ENCODE results near the gene MAGT1. TPM values are rescaled to one million over a fixed set of nuclear protein-coding genes. Genes with fewer than 3 reads are reported as not detected.
"Not testable (repeated sequence)": the region's sequence is repeated elsewhere in the genome, so short reads cannot be mapped to it uniquely, and the experiment has no call there.

Gene MAGT1
- polyA plus RNA-seq (2013, experiment 1 of 2) = 27.7 TPM
- polyA plus RNA-seq (2013, experiment 2 of 2) = 26.1 TPM

- Histone ChIP-seq H3K27ac (ENCODE audit: low read depth, low read length) (peak within 1 kb of the TSS; percentile 93), H3K9me3 (ENCODE audit: insufficient read depth, low read depth, low read length) (no peaks in the 10 kb centered on the region), H3K36me3 (ENCODE audit: insufficient read depth, low read length) (no peaks in the 10 kb centered on the region; the same call in 1 of the 2 replicates), H3K4me3 (ENCODE audit: low read length) (peak within 1 kb of the TSS; percentile 99), H3K4me1 (ENCODE audit: insufficient read depth, low read length) (no peaks in the 10 kb centered on the region), H3K27me3 (ENCODE audit: insufficient read depth, low read length) (no peaks in the 10 kb centered on the region), H3K9ac (ENCODE audit: low read depth, low read length) (peak within 1 kb of the TSS; percentile 94)
- WGBS = under 1% methylated on average over 45 of the region's 49 CpGs
Measured at GRCh38 chrX:77894921-77895886, at the start of gene MAGT1. Gene MAGT1, minus strand, starts transcription at chrX:77895435. Its CDS starts 25 bp downstream, at chrX:77895410.

- not testable (repeated sequence) for H3K27ac ChIP-seq (ENCODE audit: low read depth, low read length); H3K4me3 ChIP-seq (ENCODE audit: low read length); H3K9me3 ChIP-seq (ENCODE audit: insufficient read depth, low read depth, low read length); H3K36me3 ChIP-seq (ENCODE audit: insufficient read depth, low read length); H3K4me1 ChIP-seq (ENCODE audit: insufficient read depth, low read length); H3K27me3 ChIP-seq (ENCODE audit: insufficient read depth, low read length); H3K9ac ChIP-seq (ENCODE audit: low read depth, low read length)
- WGBS = 91% methylated on average over 6 of the region's 6 CpGs
Measured at GRCh38 chrX:77945031-77945430, 49.8 kb upstream of the MAGT1 start.

GRCh38 chrX:77938083-77938680 lies 42.9 kb upstream of the MAGT1 start:
- H3K9ac ChIP-seq (ENCODE audit: low read depth, low read length) = no peak overlapping the region
- H3K4me3 ChIP-seq (ENCODE audit: low read length) = no peak overlapping the region
- H3K4me1 ChIP-seq (ENCODE audit: insufficient read depth, low read length) = no peaks in the 10 kb centered on the region
- no peaks in the 10 kb centered on the region for H3K36me3 ChIP-seq (ENCODE audit: insufficient read depth, low read length)
- WGBS = 100% methylated on average over 2 of the region's 4 CpGs
- H3K27ac ChIP-seq (ENCODE audit: low read depth, low read length) = no peak overlapping the region
- H3K27me3 ChIP-seq (ENCODE audit: insufficient read depth, low read length) = no peaks in the 10 kb centered on the region
- H3K9me3 ChIP-seq (ENCODE audit: insufficient read depth, low read depth, low read length) = no peaks in the 10 kb centered on the region

GRCh38 chrX:77937291-77937690 lies 42.1 kb upstream of the MAGT1 start:
- 92% methylated on average over 2 of the region's 3 CpGs for WGBS
- H3K4me3 ChIP-seq (ENCODE audit: low read length) = no peak overlapping the region
- no peaks in the 10 kb centered on the region for H3K4me1 ChIP-seq (ENCODE audit: insufficient read depth, low read length)
- no peak overlapping the region for H3K27ac ChIP-seq (ENCODE audit: low read depth, low read length)
- no peak overlapping the region for H3K9ac ChIP-seq (ENCODE audit: low read depth, low read length)
- no peaks in the 10 kb centered on the region for H3K27me3 ChIP-seq (ENCODE audit: insufficient read depth, low read length)
- H3K36me3 ChIP-seq (ENCODE audit: insufficient read depth, low read length) = no peaks in the 10 kb centered on the region
- H3K9me3 ChIP-seq (ENCODE audit: insufficient read depth, low read depth, low read length) = no peaks in the 10 kb centered on the region

GRCh38 chrX:77936299-77936698 lies 41.1 kb upstream of the MAGT1 start:
- H3K4me1 ChIP-seq (ENCODE audit: insufficient read depth, low read length) = no peaks in the 10 kb centered on the region
- H3K4me3 ChIP-seq (ENCODE audit: low read length) = no peak overlapping the region
- no peaks in the 10 kb centered on the region for H3K9me3 ChIP-seq (ENCODE audit: insufficient read depth, low read depth, low read length)
- no peaks in the 10 kb centered on the region for H3K27me3 ChIP-seq (ENCODE audit: insufficient read depth, low read length)
- no peaks in the 10 kb centered on the region for H3K36me3 ChIP-seq (ENCODE audit: insufficient read depth, low read length)
- no peak overlapping the region for H3K9ac ChIP-seq (ENCODE audit: low read depth, low read length)
- H3K27ac ChIP-seq (ENCODE audit: low read depth, low read length) = no peak overlapping the region

- no peaks in the 10 kb centered on the region for H3K27me3 ChIP-seq (ENCODE audit: insufficient read depth, low read length)
- no peaks in the 10 kb centered on the region for H3K4me1 ChIP-seq (ENCODE audit: insufficient read depth, low read length)
- no peak overlapping the region for H3K9ac ChIP-seq (ENCODE audit: low read depth, low read length)
- no peak overlapping the region for H3K4me3 ChIP-seq (ENCODE audit: low read length)
- H3K36me3 ChIP-seq (ENCODE audit: insufficient read depth, low read length) = no peaks in the 10 kb centered on the region
- no CpG with 5 or more reads among the region's 1 CpG for WGBS
- no peaks in the 10 kb centered on the region for H3K9me3 ChIP-seq (ENCODE audit: insufficient read depth, low read depth, low read length)
- H3K27ac ChIP-seq (ENCODE audit: low read depth, low read length) = no peak overlapping the region
Measured at GRCh38 chrX:77935886-77936285, 40.7 kb upstream of the MAGT1 start.

- Histone ChIP-seq H3K4me3 (ENCODE audit: low read length) (no peak overlapping the region), H3K9ac (ENCODE audit: low read depth, low read length) (no peak overlapping the region), H3K36me3 (ENCODE audit: insufficient read depth, low read length) (no peaks in the 10 kb centered on the region), H3K4me1 (ENCODE audit: insufficient read depth, low read length) (no peaks in the 10 kb centered on the region), H3K9me3 (ENCODE audit: insufficient read depth, low read depth, low read length) (no peaks in the 10 kb centered on the region), H3K27me3 (ENCODE audit: insufficient read depth, low read length) (no peaks in the 10 kb centered on the region), H3K27ac (ENCODE audit: low read depth, low read length) (no peak overlapping the region)
- WGBS = 71% methylated on average over 1 of the region's 1 CpG
Measured at GRCh38 chrX:77930581-77930980, 35.3 kb upstream of the MAGT1 start.

- no peak overlapping the region for H3K27ac ChIP-seq (ENCODE audit: low read depth, low read length)
- no peak overlapping the region for H3K4me3 ChIP-seq (ENCODE audit: low read length)
- H3K4me1 ChIP-seq (ENCODE audit: insufficient read depth, low read length) = no peaks in the 10 kb centered on the region
- no peaks in the 10 kb centered on the region for H3K27me3 ChIP-seq (ENCODE audit: insufficient read depth, low read length)
- H3K9ac ChIP-seq (ENCODE audit: low read depth, low read length) = no peak overlapping the region
- H3K9me3 ChIP-seq (ENCODE audit: insufficient read depth, low read depth, low read length) = no peaks in the 10 kb centered on the region
- no CpG with 5 or more reads among the region's 3 CpGs for whole genome bisulfite sequencing
- H3K36me3 ChIP-seq (ENCODE audit: insufficient read depth, low read length) = no peaks in the 10 kb centered on the region
Measured at GRCh38 chrX:77925764-77926163, 30.5 kb upstream of the MAGT1 start.

GRCh38 chrX:77924320-77924859 lies 29.2 kb upstream of the MAGT1 start:
- no peaks in the 10 kb centered on the region for H3K36me3 ChIP-seq (ENCODE audit: insufficient read depth, low read length)
- H3K4me3 ChIP-seq (ENCODE audit: low read length) = no peak overlapping the region
- H3K9ac ChIP-seq (ENCODE audit: low read depth, low read length) = no peak overlapping the region
- WGBS = 95% methylated on average over 8 of the region's 8 CpGs
- no peaks in the 10 kb centered on the region for H3K27me3 ChIP-seq (ENCODE audit: insufficient read depth, low read length)
- no peaks in the 10 kb centered on the region for H3K4me1 ChIP-seq (ENCODE audit: insufficient read depth, low read length)
- H3K9me3 ChIP-seq (ENCODE audit: insufficient read depth, low read depth, low read length) = no peaks in the 10 kb centered on the region
- H3K27ac ChIP-seq (ENCODE audit: low read depth, low read length) = no peak overlapping the region

- no peaks in the 10 kb centered on the region for H3K4me1 ChIP-seq (ENCODE audit: insufficient read depth, low read length)
- no peak overlapping the region for H3K4me3 ChIP-seq (ENCODE audit: low read length)
- no peaks in the 10 kb centered on the region for H3K9me3 ChIP-seq (ENCODE audit: insufficient read depth, low read depth, low read length)
- no peaks in the 10 kb centered on the region for H3K36me3 ChIP-seq (ENCODE audit: insufficient read depth, low read length)
- H3K27ac ChIP-seq (ENCODE audit: low read depth, low read length) = no peak overlapping the region
- no peaks in the 10 kb centered on the region for H3K27me3 ChIP-seq (ENCODE audit: insufficient read depth, low read length)
- no peak overlapping the region for H3K9ac ChIP-seq (ENCODE audit: low read depth, low read length)
Measured at GRCh38 chrX:77922787-77923186, 27.6 kb upstream of the MAGT1 start.

- not testable (repeated sequence) for H3K4me3 ChIP-seq (ENCODE audit: low read length); H3K4me1 ChIP-seq (ENCODE audit: insufficient read depth, low read length); H3K9ac ChIP-seq (ENCODE audit: low read depth, low read length); H3K27ac ChIP-seq (ENCODE audit: low read depth, low read length); H3K27me3 ChIP-seq (ENCODE audit: insufficient read depth, low read length); H3K9me3 ChIP-seq (ENCODE audit: insufficient read depth, low read depth, low read length); H3K36me3 ChIP-seq (ENCODE audit: insufficient read depth, low read length)
- WGBS = 91% methylated on average over 6 of the region's 6 CpGs
Measured at GRCh38 chrX:77919370-77919769, 24.1 kb upstream of the MAGT1 start.

Data from HUES64 (cell line).